IMR-90 (cell line): ENCODE data around the gene GNAI2. TPM values are rescaled to one million over a fixed set of nuclear protein-coding genes. Genes with fewer than 3 reads are reported as not detected.
A peak's percentile ranks its signal among the peaks of the same experiment; 100 is the strongest.

Source experiments
- ATAC-seq: fragments of 200-7000 bp; cut with Tn5 transposase; 2 replicates; pipeline ENCODE4 v1.9.1; 2020; ENCODE audit warnings: low read depth, mild to moderate bottlenecking, moderate library complexity
- BruUV-seq: library from RNA; stranded (reverse); fragments of 400-500 nt; replicated peaks from 2 replicates; lab custom pipeline; 2021; lab: Mats Ljungman, UMichigan
- CTCF ChIA-PET: fragments of 300-600 bp; formaldehyde crosslinking; extraction: SDS; loops from one replicate; lab custom pipeline; 2021; ENCODE audit warnings: antibody characterized with exemption; lab: Yijun Ruan, JAX
- POLR2A ChIA-PET: fragments of 300-600 bp; sonication (Branson Sonifier 250); formaldehyde crosslinking; loops from one replicate; lab custom pipeline; 2022; ENCODE audit warnings: antibody characterized with exemption; ENCODE audit not compliant: unreplicated experiment; lab: Charles Lee
- DNase-seq: peaks from one replicate; pipeline ENCODE4 v3.0.0; 2013
- H2AFZ ChIP-seq: replicated peaks from 2 replicates; pipeline ENCODE3; 2013; ENCODE audit warnings: low read length, mild to moderate bottlenecking; ENCODE audit not compliant: poor library complexity
- H2AK5ac ChIP-seq: 2 replicates; pipeline ENCODE4 v1.6.1; 2013; ENCODE audit warnings: low read depth, low read length, inconsistent platforms
- H2AK9ac ChIP-seq: replicated peaks from 2 replicates; pipeline ENCODE3; 2013; ENCODE audit warnings: mild to moderate bottlenecking, low read depth, low read length, moderate library complexity; ENCODE audit not compliant: poor library complexity
- H2BK120ac ChIP-seq: 2 replicates; pipeline ENCODE4 v1.6.1; 2013; ENCODE audit warnings: low read depth, low read length, inconsistent platforms
- H2BK15ac ChIP-seq: 3 replicates; pipeline ENCODE4 v1.6.1; 2013; ENCODE audit warnings: low read depth, low read length, inconsistent platforms
- H2BK20ac ChIP-seq: 2 replicates; pipeline ENCODE4 v1.6.1; 2013; ENCODE audit warnings: low read depth, mild to moderate bottlenecking, inconsistent platforms, low read length, moderate library complexity
- H2BK5ac ChIP-seq: 2 replicates; pipeline ENCODE4 v1.6.1; 2013; ENCODE audit warnings: mild to moderate bottlenecking, low read depth, low read length, inconsistent platforms; ENCODE audit not compliant: poor library complexity, severe bottlenecking
- H3K14ac ChIP-seq: replicated peaks from 2 replicates; pipeline ENCODE4 v1.6.1; 2013; ENCODE audit warnings: low read depth, low read length, inconsistent platforms
- H3K18ac ChIP-seq: 2 replicates; pipeline ENCODE4 v1.6.1; 2013; ENCODE audit warnings: low read depth, low read length, control low read depth
- H3K23ac ChIP-seq: 2 replicates; pipeline ENCODE4 v1.6.1; 2013; ENCODE audit warnings: low read depth, low read length, inconsistent platforms
- H3K27ac ChIP-seq: 2 replicates; pipeline ENCODE4 v1.5.1; 2013; ENCODE audit warnings: mild to moderate bottlenecking, control low read depth, low read length; ENCODE audit not compliant: insufficient read depth
- H3K27me3 ChIP-seq: 2 replicates; pipeline ENCODE4 v1.6.1; 2013; ENCODE audit warnings: low read length; ENCODE audit not compliant: control insufficient read depth, insufficient read depth
- H3K36me3 ChIP-seq: 2 replicates; pipeline ENCODE4 v1.6.1; 2013; ENCODE audit warnings: low read length, mixed read lengths; ENCODE audit not compliant: control insufficient read depth, insufficient read depth
- H3K4ac ChIP-seq: 2 replicates; pipeline ENCODE4 v1.6.1; 2013; ENCODE audit warnings: low read depth, low read length, inconsistent platforms
- H3K4me1 ChIP-seq: 2 replicates; pipeline ENCODE4 v1.6.1; 2013; ENCODE audit warnings: low read length, mixed read lengths; ENCODE audit not compliant: control insufficient read depth, insufficient read depth
- H3K4me2 ChIP-seq: 2 replicates; pipeline ENCODE4 v1.6.1; 2013; ENCODE audit warnings: low read depth, mild to moderate bottlenecking, control low read depth, low read length, moderate library complexity
- H3K4me3 ChIP-seq: 2 replicates; pipeline ENCODE4 v1.5.1; 2013; ENCODE audit warnings: low read depth, mild to moderate bottlenecking, control low read depth, low read length, moderate library complexity; ENCODE audit not compliant: insufficient read depth
- H3K56ac ChIP-seq: 2 replicates; pipeline ENCODE4 v1.6.1; 2013; ENCODE audit warnings: low read length, inconsistent platforms; ENCODE audit not compliant: insufficient read depth; ENCODE audit errors: extremely low read depth
- H3K79me1 ChIP-seq, 2 experiments: 2 replicates each; pipeline ENCODE4 v1.6.1; 2013; ENCODE audit warnings: low read length in 2 of 2, inconsistent platforms in 1 of 2, low read depth in 1 of 2
- H3K9ac ChIP-seq: 2 replicates; pipeline ENCODE4 v1.6.1; 2013; ENCODE audit warnings: low read depth, low read length, control low read depth
- H3K9me1 ChIP-seq: 2 replicates; pipeline ENCODE4 v1.6.1; 2013; ENCODE audit warnings: low read length, inconsistent platforms; ENCODE audit not compliant: insufficient read depth
- H3K9me3 ChIP-seq: 2 replicates; pipeline ENCODE4 v1.6.1; 2013; ENCODE audit warnings: low read length; ENCODE audit not compliant: control insufficient read depth, insufficient read depth
- H4K20me1 ChIP-seq: 2 replicates; pipeline ENCODE4 v1.6.1; 2013; ENCODE audit warnings: low read length, inconsistent platforms; ENCODE audit not compliant: insufficient read depth
- H4K5ac ChIP-seq: 2 replicates; pipeline ENCODE4 v1.6.1; 2013; ENCODE audit warnings: mild to moderate bottlenecking, low read depth, low read length, control low read depth
- H4K8ac ChIP-seq, 2 experiments: 2 replicates each; pipeline ENCODE4 v1.6.1; 2013; ENCODE audit warnings: low read depth in 2 of 2, low read length in 2 of 2, control low read depth in 1 of 2, inconsistent platforms in 1 of 2
- H4K91ac ChIP-seq: 2 replicates; pipeline ENCODE4 v1.6.1; 2013; ENCODE audit warnings: low read depth, low read length, inconsistent platforms; ENCODE audit not compliant: insufficient read depth
- BHLHE40 ChIP-seq: fragments of 150-350 bp; IDR thresholded peaks from 2 replicates; pipeline ENCODE4 v1.6.1; 2016; ENCODE audit warnings: mild to moderate bottlenecking, low read depth, low read length
- CEBPB ChIP-seq: IDR thresholded peaks from 2 replicates; pipeline ENCODE4 v1.6.1; 2012; ENCODE audit warnings: low read depth, low read length, improper control_type of control experiment
- CHD1 ChIP-seq: IDR thresholded peaks from 2 replicates; pipeline ENCODE4 v1.6.1; 2012; ENCODE audit warnings: low read depth, low read length, improper control_type of control experiment
- ELK1 ChIP-seq: fragments of 150-350 bp; IDR thresholded peaks from 2 replicates; pipeline ENCODE4 v1.6.1; 2016; ENCODE audit warnings: low read depth, mild to moderate bottlenecking, low read length, moderate library complexity, borderline replicate concordance
- FOS ChIP-seq: fragments of 150-350 bp; IDR thresholded peaks from 2 replicates; pipeline ENCODE4 v1.6.1; 2016; ENCODE audit warnings: low read depth, low read length
- MAFK ChIP-seq: IDR thresholded peaks from 2 replicates; pipeline ENCODE4 v1.6.1; 2012; ENCODE audit warnings: low read depth, low read length, improper control_type of control experiment
- MAZ ChIP-seq: IDR thresholded peaks from 2 replicates; pipeline ENCODE4 v1.6.1; 2012; ENCODE audit warnings: low read depth, mild to moderate bottlenecking, low read length, improper control_type of control experiment, moderate library complexity, borderline replicate concordance
- RAD21 ChIP-seq: IDR thresholded peaks from 2 replicates; pipeline ENCODE4 v1.6.1; 2012; ENCODE audit warnings: low read length, improper control_type of control experiment
- RCOR1 ChIP-seq: IDR thresholded peaks from 2 replicates; pipeline ENCODE4 v1.6.1; 2012; ENCODE audit warnings: mild to moderate bottlenecking, low read length, improper control_type of control experiment; ENCODE audit not compliant: insufficient replicate concordance
- RFX5 ChIP-seq: IDR thresholded peaks from 2 replicates; pipeline ENCODE4 v1.8.0; 2012; ENCODE audit warnings: low read depth, mild to moderate bottlenecking, low read length, moderate library complexity
- USF2 ChIP-seq: fragments of 150-350 bp; IDR thresholded peaks from 2 replicates; pipeline ENCODE4 v1.6.1; 2017; ENCODE audit warnings: mild to moderate bottlenecking, antibody characterized with exemption, low read length, low read depth
- WGBS, 2 experiments: methylation state at CpG; one replicate each; pipeline versions ENCODE4 v1.1.5 to v1.1.7; 2013; ENCODE audit warnings: missing lambda C conversion rate in 2 of 2; ENCODE audit not compliant: insufficient read length in 1 of 2; ENCODE audit errors: extremely low coverage in 2 of 2; 5-methylcytosine and 5-hydroxymethylcytosine counted together
- dilution Hi-C: fragments of 300-500 bp; cut with HindIII; formaldehyde crosslinking; loops from one replicate; pipeline ENCODE4 v1.14.3; 2018; ENCODE audit warnings: low sequenced_read_pairs; ENCODE audit not compliant: unreplicated experiment
- in situ Hi-C: fragments of 300-500 bp; cut with MboI; formaldehyde crosslinking; loops from 3 replicates; pipeline ENCODE4 v1.14.3; 2019; ENCODE audit warnings: low sequenced_read_pairs, inconsistent platforms, mixed read lengths
- intact Hi-C: fragments of 100-400 bp; cut with micrococcal nuclease; formaldehyde crosslinking; loops from 2 replicates; pipeline ENCODE4 v1.10.0; 2022
- polyA plus RNA-seq, 3 experiments: library from polyadenylated mRNA; depleted of rRNA; stranded (reverse); fragments of >200 nt; gene quantifications; 2 replicates each; pipeline ENCODE4 v1.2.3, GENCODE V29; 2012; ENCODE audit warnings: low replicate concordance in 1 of 3
- total RNA-seq: library from RNA; depleted of rRNA; stranded (reverse); fragments of >200 nt; gene quantifications from 2 replicates; pipeline ENCODE4 v1.2.3, GENCODE V29; 2012

Gene GNAI2
- total and polyA plus RNA-seq, 2 of the 4 experiments (the other 2 are of a cell fraction): 867 to 1,079 TPM

GRCh38 chr3:50300681-50301254 is 64.8 kb downstream of the GNAI2 start:
- Histone ChIP-seq H3K4me3 (no peak overlapping the region), H3K27ac (no peak overlapping the region), H2BK20ac (no peak overlapping the region), H3K9me1 (peaks cover 21% of the 10 kb centered on the region), H3K18ac (no peak overlapping the region), H3K36me3 (no peaks in the 10 kb centered on the region), H2AK9ac (peak overlapping the region; percentile 90), H2AK5ac (0 out of 2 replicates have a peak overlapping the region, but pooled peaks have one; percentile 9), H3K56ac (no peak overlapping the region), H3K4me2 (no peak overlapping the region), H3K4ac (no peak overlapping the region), H4K20me1 (no peaks in the 10 kb centered on the region), H3K4me1 (peaks cover 13% of the 10 kb centered on the region), H3K9ac (no peak overlapping the region), H3K79me1 (peaks cover 13 to 31% of the 10 kb centered on the region in 2 experiments), H4K91ac (no peak overlapping the region), H2BK5ac (peak overlapping the region; percentile 61), H2AFZ (peak overlapping the region; percentile 95), H4K5ac (no peak overlapping the region), H2BK120ac (no peak overlapping the region), H3K27me3 (no peaks in the 10 kb centered on the region), H3K14ac (no peak overlapping the region), H2BK15ac (no peak overlapping the region), H3K9me3 (no peaks in the 10 kb centered on the region), H4K8ac (no peak overlapping the region; a peak in 1 of 4 replicates), H3K23ac (no peak overlapping the region)
- in situ Hi-C loops (no loop called here), intact Hi-C loops (no loop called here), dilution Hi-C loops (no loop called here)
- TF ChIP-seq MAFK (no peak), BHLHE40 (no peak), CHD1 (no peak), RFX5 (no peak), MAZ (no peak), RCOR1 (no peak), ELK1 (no peak), USF2 (no peak), CEBPB (no peak), FOS (no peak), RAD21 (no peak)
- no TSS peak for BruUV-seq
- ATAC-seq (no peak), DNase-seq (no peak)
- 75% methylated on average over 4 of the region's 6 CpGs; no CpG with 5 or more reads in 1 of the 2 experiments for WGBS, 2 experiments
- ChIA-PET CTCF (no interaction called here), POLR2A (no interaction called here)
